SK-N-MC (cell line): Measurements from ENCODE around the gene AMZ2.

ENCODE experiments used
- EZH2 ChIP-seq: fragments of 200-600 bp; sonication (generic); IDR thresholded peaks from one replicate; pipeline ENCODE4 v1.6.1; 2017; ENCODE audit warnings: antibody characterized with exemption
- FOXP2 ChIP-seq: optimal IDR thresholded peaks from 2 replicates; pipeline ENCODE3; 2011; ENCODE audit warnings: mild to moderate bottlenecking, moderate library complexity; ENCODE audit not compliant: insufficient read depth; ENCODE audit errors: extremely low read length, control extremely low read depth
- POLR2AphosphoS5 ChIP-seq: IDR thresholded peaks from 2 replicates; pipeline ENCODE4 v1.6.1; 2012; ENCODE audit warnings: mild to moderate bottlenecking, low read depth, low read length, borderline replicate concordance

GRCh38 chr17:68301438-68301959 lies 53.7 kb downstream of the AMZ2 start:
- TF ChIP-seq EZH2 (no peak), POLR2AphosphoS5 (no peak), FOXP2 (no peak)
